Measurements from ENCODE around the gene RRAD.

RRAD gene

GRCh38 chr16:66933776-66934137, 8.4 kb upstream of the RRAD start:
- no peak for DNase-seq

GRCh38 chr16:66932076-66932475, 6.7 kb upstream of the RRAD start:
- DNase-seq, result no peak

GRCh38 chr16:66931665-66932064, 6.3 kb upstream of the RRAD start:
- no peak for DNase-seq

- no peak for DNase-seq
Measured at GRCh38 chr16:66930189-66930588, 4.9 kb upstream of the RRAD start.

GRCh38 chr16:66928702-66929388, 3.5 kb upstream of the RRAD start:
- DNase-seq, result no peak

GRCh38 chr16:66927918-66928649, 2.7 kb upstream of the RRAD start:
- no peak for DNase-seq

- no peak for DNase-seq
Measured at GRCh38 chr16:66926961-66927436, 1.7 kb upstream of the RRAD start.

GRCh38 chr16:66926171-66926947, 1.0 kb upstream of the RRAD start:
- no peak for DNase-seq

- DNase-seq, result no peak
Measured at GRCh38 chr16:66924527-66925321, 611 bp downstream of the RRAD start.

- no peak for DNase-seq
Measured at GRCh38 chr16:66923866-66924265, 1.5 kb downstream of the RRAD start.

- no peak for DNase-seq
Measured at GRCh38 chr16:66923247-66923731, 2.0 kb downstream of the RRAD start.

- DNase-seq, result no peak
Measured at GRCh38 chr16:66921729-66922450, 3.4 kb downstream of the RRAD start.

GRCh38 chr16:66920924-66921680, 4.2 kb downstream of the RRAD start:
- no peak for DNase-seq

GRCh38 chr16:66920299-66920590, 5.1 kb downstream of the RRAD start:
- no peak for DNase-seq

- no peak for DNase-seq
Measured at GRCh38 chr16:66919569-66920298, 5.6 kb downstream of the RRAD start.

GRCh38 chr16:66918803-66919568, 6.3 kb downstream of the RRAD start, which contains the start of gene CDH16:
TSS of gene CDH16 (minus strand) at chr16:66918885. CDS start at chr16:66918065, 820 bp downstream.
- DNase-seq, result no peak

- no peak for DNase-seq
Measured at GRCh38 chr16:66918355-66918754, 7.0 kb downstream of the RRAD start.

- no peak for DNase-seq
Measured at GRCh38 chr16:66917741-66918140, 7.6 kb downstream of the RRAD start.

GRCh38 chr16:66916518-66916917, 8.8 kb downstream of the RRAD start:
- no peak for DNase-seq

- DNase-seq, result no peak
Measured at GRCh38 chr16:66915041-66915440, 10.3 kb downstream of the RRAD start.

Measured in COR-L47 (cell line).